Retinal pigment epithelial cell (primary cell): ENCODE results near the gene CORO7.

Source experiments
- DNase-seq: peaks from one replicate; pipeline ENCODE4 v3.0.0-alpha.2; 2010; ENCODE audit warnings: low read depth
- H3K4me3 ChIP-seq: 2 replicates; pipeline ENCODE4 v1.5.1; 2011; ENCODE audit warnings: mild to moderate bottlenecking, low read length, control low read depth, moderate library complexity
- TF ChIP-seq, protein P1 (sequence below): conservative IDR thresholded peaks from 2 replicates; pipeline ENCODE4 v1.5.1; 2011; ENCODE audit warnings: low read depth, low read length, control low read depth, inconsistent platforms

The CORO7 gene

GRCh38 chr16:4437366-4437765, 21.0 kb upstream of the CORO7 start:
- no peak overlapping the region for H3K4me3 ChIP-seq

DNA sequence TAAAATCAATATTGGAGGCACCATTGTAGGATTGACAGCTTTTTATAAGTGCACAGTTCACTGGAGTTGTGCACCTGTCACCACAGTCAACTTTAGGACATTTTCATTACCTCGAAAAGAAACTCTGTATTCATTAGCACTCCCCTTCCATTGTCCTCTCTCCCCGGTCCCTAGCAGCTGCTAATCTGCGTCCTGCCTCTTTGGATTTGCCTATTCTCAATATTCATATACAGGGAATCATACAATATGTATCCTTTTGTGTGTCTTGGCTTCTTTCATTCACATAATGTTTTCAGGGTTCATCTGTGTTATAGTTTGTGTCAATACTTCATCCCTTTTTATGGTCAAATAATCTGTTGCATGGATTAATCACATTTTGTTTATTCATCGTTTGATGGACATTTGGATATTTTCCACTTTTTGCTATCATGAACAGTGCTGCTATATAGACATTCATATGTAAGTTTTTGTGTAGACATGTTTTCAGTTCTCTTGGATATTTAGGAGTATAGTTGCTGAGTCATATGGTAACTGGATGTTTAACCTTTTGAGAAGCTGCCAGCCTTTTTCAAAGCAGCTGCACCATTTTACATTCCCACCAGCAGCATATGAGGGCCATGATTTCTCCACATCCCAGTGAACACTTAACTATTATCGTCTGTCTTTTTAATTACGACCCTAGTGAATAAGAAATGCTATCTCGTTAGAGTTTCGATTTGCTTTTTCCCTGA, 19.1 kb upstream of the CORO7 start:
- TF ChIP-seq, protein P1, sequence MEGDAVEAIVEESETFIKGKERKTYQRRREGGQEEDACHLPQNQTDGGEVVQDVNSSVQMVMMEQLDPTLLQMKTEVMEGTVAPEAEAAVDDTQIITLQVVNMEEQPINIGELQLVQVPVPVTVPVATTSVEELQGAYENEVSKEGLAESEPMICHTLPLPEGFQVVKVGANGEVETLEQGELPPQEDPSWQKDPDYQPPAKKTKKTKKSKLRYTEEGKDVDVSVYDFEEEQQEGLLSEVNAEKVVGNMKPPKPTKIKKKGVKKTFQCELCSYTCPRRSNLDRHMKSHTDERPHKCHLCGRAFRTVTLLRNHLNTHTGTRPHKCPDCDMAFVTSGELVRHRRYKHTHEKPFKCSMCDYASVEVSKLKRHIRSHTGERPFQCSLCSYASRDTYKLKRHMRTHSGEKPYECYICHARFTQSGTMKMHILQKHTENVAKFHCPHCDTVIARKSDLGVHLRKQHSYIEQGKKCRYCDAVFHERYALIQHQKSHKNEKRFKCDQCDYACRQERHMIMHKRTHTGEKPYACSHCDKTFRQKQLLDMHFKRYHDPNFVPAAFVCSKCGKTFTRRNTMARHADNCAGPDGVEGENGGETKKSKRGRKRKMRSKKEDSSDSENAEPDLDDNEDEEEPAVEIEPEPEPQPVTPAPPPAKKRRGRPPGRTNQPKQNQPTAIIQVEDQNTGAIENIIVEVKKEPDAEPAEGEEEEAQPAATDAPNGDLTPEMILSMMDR, result no peak
- H3K4me3 ChIP-seq, result no peak overlapping the region
- no peak for DNase-seq

More at GRCh38 chr16:4437366-4437765, 21.0 kb upstream of the CORO7 start:
- DNase-seq, result no peak
- TF ChIP-seq, protein P1, result no peak

DNA sequence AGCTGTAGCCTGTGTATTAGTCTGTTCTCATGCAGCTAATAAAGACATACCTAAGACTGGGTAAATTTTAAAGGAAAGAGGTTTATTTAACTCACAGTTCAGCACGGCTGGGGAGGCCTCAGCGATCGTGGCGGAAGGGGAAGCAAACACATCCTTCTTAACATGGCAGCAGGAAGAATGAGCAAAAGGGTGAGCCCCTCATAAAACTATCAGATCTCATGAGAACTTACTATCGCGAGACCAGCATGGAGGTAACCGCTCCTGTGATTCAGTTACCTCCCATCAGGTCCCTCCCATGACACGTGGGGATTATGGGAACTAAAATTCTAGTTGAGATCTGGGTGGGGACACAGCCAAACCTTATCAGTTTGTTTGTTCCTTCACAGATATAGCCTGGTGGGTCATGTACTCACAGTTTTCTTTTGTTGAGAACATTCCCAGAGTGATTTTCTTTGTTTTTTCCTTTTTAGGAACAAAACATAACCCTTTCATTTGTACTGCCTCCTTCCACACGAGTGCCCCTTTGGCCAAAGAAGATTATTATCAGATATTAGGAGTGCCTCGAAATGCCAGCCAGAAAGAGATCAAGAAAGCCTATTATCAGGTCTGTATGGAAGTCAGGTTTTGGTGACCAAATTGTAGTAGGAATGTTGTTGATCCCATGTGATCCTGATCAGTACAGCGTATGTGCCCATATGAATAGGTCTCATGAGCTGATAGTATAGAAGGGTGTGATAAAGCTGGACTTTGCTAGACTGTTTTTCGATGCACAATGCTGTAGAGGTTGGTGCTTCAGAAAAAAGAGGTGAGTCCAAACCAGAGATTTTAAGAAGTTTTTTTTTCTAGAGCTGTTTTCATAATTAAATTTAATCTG, 17.8 kb upstream of the CORO7 start:
- TF ChIP-seq, protein P1, result no peak
- DNase-seq, result no peak
- no peak overlapping the region for H3K4me3 ChIP-seq

GRCh38 chr16:4433228-4433627, 16.8 kb upstream of the CORO7 start:
- TF ChIP-seq, protein P1, result no peak
- no peak overlapping the region for H3K4me3 ChIP-seq
- DNase-seq, result no peak

GRCh38 chr16:4431023-4431422, 14.6 kb upstream of the CORO7 start:
- H3K4me3 ChIP-seq, result no peak overlapping the region
- TF ChIP-seq, protein P1, result no peak
- DNase-seq, result no peak

- TF ChIP-seq, protein P1, result no peak
- no peak for DNase-seq
- H3K4me3 ChIP-seq, result no peak overlapping the region
Measured at GRCh38 chr16:4428500-4428899, 12.1 kb upstream of the CORO7 start.
